Measurements from ENCODE around the gene MAMLD1.

GRCh38 chrX:150409964-150410363 is 46.8 kb downstream of the MAMLD1 start:
- TF ChIP-seq, protein P1, sequence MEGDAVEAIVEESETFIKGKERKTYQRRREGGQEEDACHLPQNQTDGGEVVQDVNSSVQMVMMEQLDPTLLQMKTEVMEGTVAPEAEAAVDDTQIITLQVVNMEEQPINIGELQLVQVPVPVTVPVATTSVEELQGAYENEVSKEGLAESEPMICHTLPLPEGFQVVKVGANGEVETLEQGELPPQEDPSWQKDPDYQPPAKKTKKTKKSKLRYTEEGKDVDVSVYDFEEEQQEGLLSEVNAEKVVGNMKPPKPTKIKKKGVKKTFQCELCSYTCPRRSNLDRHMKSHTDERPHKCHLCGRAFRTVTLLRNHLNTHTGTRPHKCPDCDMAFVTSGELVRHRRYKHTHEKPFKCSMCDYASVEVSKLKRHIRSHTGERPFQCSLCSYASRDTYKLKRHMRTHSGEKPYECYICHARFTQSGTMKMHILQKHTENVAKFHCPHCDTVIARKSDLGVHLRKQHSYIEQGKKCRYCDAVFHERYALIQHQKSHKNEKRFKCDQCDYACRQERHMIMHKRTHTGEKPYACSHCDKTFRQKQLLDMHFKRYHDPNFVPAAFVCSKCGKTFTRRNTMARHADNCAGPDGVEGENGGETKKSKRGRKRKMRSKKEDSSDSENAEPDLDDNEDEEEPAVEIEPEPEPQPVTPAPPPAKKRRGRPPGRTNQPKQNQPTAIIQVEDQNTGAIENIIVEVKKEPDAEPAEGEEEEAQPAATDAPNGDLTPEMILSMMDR (IDR thresholded peaks at IDR 0.05; ENCODE audit: insufficient read depth, low read length, poor library complexity, severe bottlenecking) = no peak
- no peak for TF ChIP-seq EZH2phosphoT487 (conservative IDR thresholded peaks at IDR 0.05; ENCODE audit: low read length)

Measured in SU-DHL-6 (cell line).